ENCODE measurements around the gene DIP2B. TPM values are rescaled to one million over a fixed set of nuclear protein-coding genes. Genes with fewer than 3 reads are reported as not detected.

The DIP2B gene
- total RNA-seq, 4 donors from 2014 or later = 31.1 to 57.2 (median 46.5) TPM

DNA sequence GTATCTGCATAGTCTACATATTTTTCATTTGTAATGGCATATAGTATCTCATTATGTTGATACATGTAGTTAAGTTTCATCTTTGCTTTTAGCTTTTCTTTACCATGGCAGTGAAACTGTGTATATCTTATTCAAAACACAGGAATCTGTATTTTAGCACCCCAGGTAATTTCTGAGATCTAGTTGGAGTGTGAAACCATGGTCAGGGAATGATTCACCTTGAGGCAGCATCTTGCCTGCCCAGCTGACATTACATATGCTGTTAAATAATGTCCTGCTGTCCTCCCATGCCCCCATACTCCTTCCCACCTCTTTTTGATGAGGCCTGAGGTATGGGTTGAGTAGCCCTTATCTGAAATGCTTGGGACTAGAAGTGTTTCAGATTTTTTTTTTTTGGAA is 133.7 kb downstream of the DIP2B start:
- H3K27ac ChIP-seq = no peak overlapping the region
- no peak overlapping the region for H3K4me3 ChIP-seq
- peaks cover 0 to 13% (median 0%) of the 10 kb centered on the region in 3 donors for H3K36me3 ChIP-seq
- intact Hi-C loops (cut with DNase I) = loop anchor here (5.0 kb wide), 1 partner anchor 131 kb away; no protein-coding TSS in a partner anchor
- no peak for DNase-seq
- H3K27me3 ChIP-seq = no peaks in the 10 kb centered on the region
- H3K4me1 ChIP-seq = peaks cover 10 to 72% (median 18%) of the 10 kb centered on the region in 3 donors
- H3K9me3 ChIP-seq = no peaks in the 10 kb centered on the region
- no peak for TF ChIP-seq POLR2A (IDR thresholded peaks at IDR 0.05)
- TF ChIP-seq, protein P1, sequence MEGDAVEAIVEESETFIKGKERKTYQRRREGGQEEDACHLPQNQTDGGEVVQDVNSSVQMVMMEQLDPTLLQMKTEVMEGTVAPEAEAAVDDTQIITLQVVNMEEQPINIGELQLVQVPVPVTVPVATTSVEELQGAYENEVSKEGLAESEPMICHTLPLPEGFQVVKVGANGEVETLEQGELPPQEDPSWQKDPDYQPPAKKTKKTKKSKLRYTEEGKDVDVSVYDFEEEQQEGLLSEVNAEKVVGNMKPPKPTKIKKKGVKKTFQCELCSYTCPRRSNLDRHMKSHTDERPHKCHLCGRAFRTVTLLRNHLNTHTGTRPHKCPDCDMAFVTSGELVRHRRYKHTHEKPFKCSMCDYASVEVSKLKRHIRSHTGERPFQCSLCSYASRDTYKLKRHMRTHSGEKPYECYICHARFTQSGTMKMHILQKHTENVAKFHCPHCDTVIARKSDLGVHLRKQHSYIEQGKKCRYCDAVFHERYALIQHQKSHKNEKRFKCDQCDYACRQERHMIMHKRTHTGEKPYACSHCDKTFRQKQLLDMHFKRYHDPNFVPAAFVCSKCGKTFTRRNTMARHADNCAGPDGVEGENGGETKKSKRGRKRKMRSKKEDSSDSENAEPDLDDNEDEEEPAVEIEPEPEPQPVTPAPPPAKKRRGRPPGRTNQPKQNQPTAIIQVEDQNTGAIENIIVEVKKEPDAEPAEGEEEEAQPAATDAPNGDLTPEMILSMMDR (IDR thresholded peaks at IDR 0.05) = no peak

DNA sequence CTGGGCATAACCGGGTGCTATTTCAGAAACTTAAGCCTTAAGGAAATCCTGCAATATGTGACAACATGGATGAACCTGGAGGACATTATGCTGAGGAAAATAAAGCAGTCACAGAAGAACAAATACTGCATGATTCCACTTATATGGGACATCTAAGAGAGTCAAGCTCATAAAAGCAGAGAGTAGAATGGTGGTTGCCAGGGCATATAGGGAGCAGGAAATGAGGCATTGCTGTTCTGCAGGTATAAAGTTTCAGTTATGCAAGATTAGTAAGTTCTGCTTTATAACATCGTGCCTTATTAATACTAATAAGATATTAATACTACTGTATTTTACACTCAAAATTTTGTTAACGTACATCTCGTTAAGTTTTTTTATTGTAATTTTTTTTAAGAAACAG is 134.9 kb downstream of the DIP2B start:
- Histone ChIP-seq H3K27ac (no peak overlapping the region), H3K9me3 (no peaks in the 10 kb centered on the region), H3K27me3 (no peaks in the 10 kb centered on the region), H3K4me1 (peaks cover 10 to 62% (median 18%) of the 10 kb centered on the region in 3 donors), H3K36me3 (peaks cover 0 to 12% (median 0%) of the 10 kb centered on the region in 3 donors), H3K4me3 (no peak overlapping the region)
- TF ChIP-seq, protein P1 (IDR thresholded peaks at IDR 0.05) = no peak
- TF ChIP-seq POLR2A (IDR thresholded peaks at IDR 0.05) = no peak
- WGBS, 2 donors = 81 to 88% methylated on average over 4 of the region's 4 CpGs
- DNase-seq = no peak
- intact Hi-C loops (cut with DNase I) = loop anchor here (5.0 kb wide), 1 partner anchor 132 kb away; no protein-coding TSS in a partner anchor

DNA sequence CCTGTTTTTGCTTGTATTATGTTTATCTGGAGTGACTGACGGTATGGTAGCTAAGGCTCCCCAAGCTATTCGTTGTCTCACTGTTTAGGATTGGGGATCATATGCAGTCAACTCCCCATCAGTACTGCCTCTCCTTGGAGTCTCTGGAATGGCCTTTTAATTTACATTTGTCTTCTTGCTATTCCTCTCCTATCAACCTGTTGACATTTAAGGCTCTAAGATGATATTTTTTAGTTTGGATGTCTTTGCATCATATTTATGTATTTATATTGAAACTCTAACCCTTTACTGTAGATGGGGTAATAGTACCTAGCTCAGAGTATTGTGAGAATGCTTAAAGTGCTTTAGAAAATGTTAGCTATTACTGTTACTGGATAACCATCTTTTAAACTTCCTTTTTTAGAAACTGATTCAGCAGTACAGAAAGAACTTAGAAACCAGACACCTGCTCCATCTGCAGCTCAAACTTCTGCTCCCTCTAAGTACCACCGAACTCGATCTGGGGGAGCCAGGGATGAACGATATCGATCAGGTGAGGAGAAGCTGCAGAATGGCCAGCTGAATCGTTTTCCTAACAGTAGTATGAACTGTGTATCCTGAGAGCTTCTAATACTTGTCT is 135.6 kb downstream of the DIP2B start:
- DNase-seq = no peak
- Histone ChIP-seq H3K36me3 (peaks cover 0 to 12% (median 0%) of the 10 kb centered on the region in 3 donors), H3K27me3 (no peaks in the 10 kb centered on the region), H3K27ac (no peak overlapping the region), H3K4me1 (peaks cover 10 to 55% (median 18%) of the 10 kb centered on the region in 3 donors), H3K4me3 (no peak overlapping the region), H3K9me3 (no peaks in the 10 kb centered on the region)
- intact Hi-C loops (cut with DNase I) = no loop called here
- WGBS, 2 donors = 75 to 87% methylated on average over 7 of the region's 7 CpGs
- TF ChIP-seq POLR2A (IDR thresholded peaks at IDR 0.05) = no peak
- TF ChIP-seq, protein P1 (IDR thresholded peaks at IDR 0.05) = no peak

DNA sequence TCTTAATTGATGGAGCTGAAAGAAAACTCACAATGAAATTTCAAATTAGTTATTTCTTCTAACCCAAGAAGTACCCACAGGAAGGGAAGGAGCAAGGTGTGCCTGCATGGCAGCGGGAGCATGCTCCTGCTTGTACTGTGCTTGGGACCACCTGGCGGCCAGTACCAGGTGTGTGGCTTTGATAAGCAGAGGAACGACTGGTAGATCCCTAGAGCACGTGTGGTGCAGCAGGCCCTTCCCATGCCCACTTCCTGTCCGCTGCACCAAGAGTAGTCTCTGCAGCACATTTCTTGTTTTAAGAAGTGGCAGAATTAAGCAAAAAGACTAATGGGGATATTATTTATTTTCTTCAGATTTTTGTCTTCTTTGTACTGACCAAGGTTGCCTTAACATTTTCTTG is 136.8 kb downstream of the DIP2B start:
- Histone ChIP-seq H3K4me1 (peaks cover 10 to 51% (median 18%) of the 10 kb centered on the region in 3 donors), H3K4me3 (no peak overlapping the region), H3K27me3 (no peaks in the 10 kb centered on the region), H3K27ac (peak overlapping the region; percentile 25 to 81 (median 74)), H3K9me3 (no peaks in the 10 kb centered on the region), H3K36me3 (peaks cover 0 to 12% (median 0%) of the 10 kb centered on the region in 3 donors)
- DNase-seq = no peak
- WGBS, 2 donors = 46 to 62% methylated on average over 5 of the region's 5 CpGs
- TF ChIP-seq POLR2A (IDR thresholded peaks at IDR 0.05) = no peak
- TF ChIP-seq, protein P1 (IDR thresholded peaks at IDR 0.05) = no peak
- intact Hi-C loops (cut with DNase I) = no loop called here

DNA sequence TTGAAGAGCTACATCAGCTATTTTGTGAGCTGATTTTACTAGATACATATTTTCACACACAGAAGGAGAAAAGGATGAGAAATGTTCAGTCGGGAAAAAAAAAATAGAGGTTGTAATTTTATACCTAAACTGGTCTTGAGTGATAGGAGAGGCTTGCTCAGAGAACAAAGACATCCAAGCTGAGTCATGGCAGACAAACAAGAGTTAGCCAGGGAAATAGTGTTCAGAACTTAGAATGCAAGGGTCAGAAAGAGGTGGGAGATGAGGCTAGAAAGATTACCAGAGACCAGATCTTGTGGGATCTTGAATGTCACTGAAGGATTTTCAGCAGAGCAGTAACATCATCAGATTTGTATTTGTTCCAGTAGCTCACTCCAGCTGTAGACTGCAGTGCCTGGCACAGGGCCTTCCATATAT is 137.3 kb downstream of the DIP2B start:
- H3K4me1 ChIP-seq = peaks cover 10 to 51% (median 18%) of the 10 kb centered on the region in 3 donors
- no peaks in the 10 kb centered on the region for H3K27me3 ChIP-seq
- H3K4me3 ChIP-seq = no peak overlapping the region
- 18 to 27% methylated on average over 1 of the region's 1 CpG for WGBS, 2 donors
- intact Hi-C loops (cut with DNase I) = no loop called here
- H3K27ac ChIP-seq = peak overlapping the region; percentile 72 to 81 (median 76)
- TF ChIP-seq POLR2A (IDR thresholded peaks at IDR 0.05) = no peak
- TF ChIP-seq, protein P1 (IDR thresholded peaks at IDR 0.05) = no peak
- no peak for DNase-seq
- no peaks in the 10 kb centered on the region for H3K9me3 ChIP-seq
- peaks cover 0 to 12% (median 0%) of the 10 kb centered on the region in 3 donors for H3K36me3 ChIP-seq
